HepG2 (cell line): ENCODE results near the gene KLC3. TPM values are rescaled to one million over a fixed set of nuclear protein-coding genes. Genes with fewer than 3 reads are reported as not detected.

Experiments
- ATAC-seq: fragments of 200-7000 bp; cut with Tn5 transposase; 3 replicates; pipeline ENCODE4 v1.9.1; 2020; ENCODE audit warnings: mild to moderate bottlenecking, moderate library complexity
- BruUV-seq: library from RNA; stranded (reverse); fragments of 400-500 nt; replicated peaks from 2 replicates; lab custom pipeline; 2021; lab: Mats Ljungman, UMichigan
- CTCF ChIA-PET: fragments of 300-600 bp; formaldehyde crosslinking; extraction: SDS; loops from one replicate; lab custom pipeline; 2021; ENCODE audit warnings: low total read pairs, inconsistent platforms, low intra/inter-chr PET ratio; lab: Yijun Ruan, JAX
- POLR2A ChIA-PET: fragments of 350-600 bp; sonication (Branson Sonifier 250); formaldehyde crosslinking; loops from one replicate; lab custom pipeline; 2020; ENCODE audit warnings: antibody characterized with exemption, inconsistent platforms; lab: Yijun Ruan, JAX
- DNase-seq: peaks from one replicate; pipeline ENCODE4 v3.0.0-alpha.2; 2015; ENCODE audit warnings: low spot score
- FAIRE-seq: peaks from 3 replicates; lab custom pipeline; 2011; peaks lifted over from hg19 to GRCh38; lab: Jason Lieb, UNC
- H2AFZ ChIP-seq: one replicate; pipeline ENCODE4 v1.6.1; 2011; ENCODE audit warnings: low read length, inconsistent platforms
- H3K27ac ChIP-seq: fragments of 300-600 bp; 3 replicates; pipeline ENCODE4 v1.8.0; 2011; ENCODE audit warnings: mixed run types, mild to moderate bottlenecking, mixed read lengths, low read length, inconsistent platforms; ENCODE audit not compliant: insufficient read depth; ENCODE audit errors: extremely low read length
- H3K27me3 ChIP-seq, 2 experiments: fragments of 200-600 bp in 1 of 2; 2 replicates in 1 of 2; 3 replicates in 1 of 2; pipeline versions ENCODE4 v1.6.0 to v1.8.0; 2011; ENCODE audit warnings: low read length in 2 of 2, mild to moderate bottlenecking in 2 of 2, moderate library complexity in 2 of 2, inconsistent platforms in 1 of 2; ENCODE audit not compliant: insufficient read depth in 2 of 2, control insufficient read depth in 1 of 2
- H3K36me3 ChIP-seq, 2 experiments: fragments of 200-600 bp in 1 of 2; replicated peaks in 1 of 2; 2 replicates in 1 of 2; 3 replicates in 1 of 2; pipeline versions ENCODE4 v1.5.1 to v1.8.0; 2011; ENCODE audit warnings: low read length in 2 of 2, inconsistent platforms in 1 of 2; ENCODE audit not compliant: insufficient read depth in 2 of 2, control insufficient read depth in 1 of 2
- H3K4me1 ChIP-seq: 2 replicates; pipeline ENCODE4 v1.5.1; 2012; ENCODE audit warnings: low read length, inconsistent platforms; ENCODE audit not compliant: insufficient read depth
- H3K4me2 ChIP-seq: 2 replicates; pipeline ENCODE4 v1.6.0; 2011; ENCODE audit warnings: low read depth, low read length, inconsistent platforms
- H3K4me3 ChIP-seq, 3 experiments: fragments of 200-600 bp in 1 of 3; sonication (generic), shearing (Covaris generic) in 1 of 3; replicated peaks in 1 of 3; 2 replicates each; pipeline ENCODE4 v1.5.1; 2011 to 2016; ENCODE audit warnings: low read length in 3 of 3, inconsistent platforms in 2 of 3, low read depth in 2 of 3, mild to moderate bottlenecking in 2 of 3, control low read depth in 1 of 3, mixed read lengths in 1 of 3; ENCODE audit not compliant: insufficient read depth in 1 of 3
- H3K79me2 ChIP-seq: one replicate; pipeline ENCODE4 v1.6.1; 2011; ENCODE audit warnings: low read length, inconsistent platforms; ENCODE audit not compliant: insufficient read depth
- H3K9ac ChIP-seq: 2 replicates; pipeline ENCODE4 v1.6.0; 2011; ENCODE audit warnings: mild to moderate bottlenecking, low read depth, low read length, inconsistent platforms; ENCODE audit not compliant: insufficient read depth
- H3K9me3 ChIP-seq: 2 replicates; pipeline ENCODE4 v1.5.1; 2012; ENCODE audit warnings: mild to moderate bottlenecking, low read length
- H4K20me1 ChIP-seq: 2 replicates; pipeline ENCODE4 v1.6.0; 2011; ENCODE audit warnings: inconsistent platforms, mild to moderate bottlenecking, low read length, moderate library complexity; ENCODE audit not compliant: insufficient read depth
- CHD4 ChIP-seq: fragments of 200-600 bp; sonication (generic); IDR thresholded peaks from 2 replicates; pipeline ENCODE4 v1.7.0; 2017; ENCODE audit warnings: mild to moderate bottlenecking, low read length, borderline replicate concordance
- EHMT2 ChIP-seq: fragments of 200-600 bp; sonication (generic); IDR thresholded peaks from 2 replicates; pipeline ENCODE4 v1.7.0; 2017; ENCODE audit warnings: antibody characterized with exemption, low read depth, low read length, borderline replicate concordance
- ELF3 ChIP-seq: IDR thresholded peaks from 2 replicates; pipeline ENCODE4 v1.6.1; 2016; ENCODE audit warnings: missing genetic modification reagents, missing compliant biosample characterization
- MAFF ChIP-seq: IDR thresholded peaks from 2 replicates; pipeline ENCODE4 v1.6.1; 2011; ENCODE audit warnings: low read depth, low read length, improper control_type of control experiment
- MAFK ChIP-seq, 2 experiments: IDR thresholded peaks in 1 of 2; conservative IDR thresholded peaks in 1 of 2; 2 replicates each; pipeline ENCODE4 v1.6.1; 2011; ENCODE audit warnings: improper control_type of control experiment in 2 of 2, low read length in 2 of 2
- MYNN ChIP-seq: sonication (generic); formaldehyde crosslinking; IDR thresholded peaks from 2 replicates; pipeline ENCODE4 v1.4.0; 2020; ENCODE audit warnings: mild to moderate bottlenecking, low read depth, missing genetic modification reagents
- POLR2AphosphoS2 ChIP-seq: IDR thresholded peaks from 2 replicates; pipeline ENCODE4 v1.6.1; 2011; ENCODE audit warnings: low read depth, low read length, improper control_type of control experiment
- PPARG ChIP-seq: conservative IDR thresholded peaks from 2 replicates; pipeline ENCODE4 v1.6.1; 2016; ENCODE audit warnings: missing biosample characterization, missing genetic modification reagents
- RAD21 ChIP-seq: fragments of 450-650 bp; formaldehyde crosslinking; IDR thresholded peaks from 2 replicates; pipeline ENCODE4 v1.5.0; 2020; ENCODE audit warnings: mild to moderate bottlenecking
- RERE ChIP-seq: IDR thresholded peaks from 2 replicates; pipeline ENCODE4 v1.6.1; 2016; ENCODE audit warnings: low read depth, missing genetic modification reagents, missing compliant biosample characterization
- RFX1 ChIP-seq: fragments of 450-650 bp; IDR thresholded peaks from 2 replicates; pipeline ENCODE4 v1.6.1; 2017
- SRSF9 ChIP-seq: fragments of 200-400 bp; formaldehyde crosslinking; IDR thresholded peaks from 2 replicates; pipeline ENCODE4 v1.6.1; 2018; ENCODE audit warnings: borderline replicate concordance, mild to moderate bottlenecking, low read depth, low read length; ENCODE audit not compliant: insufficient read depth, poor library complexity, severe bottlenecking
- TBP ChIP-seq: sonication (generic); formaldehyde crosslinking; IDR thresholded peaks from 2 replicates; pipeline ENCODE4 v1.5.0; 2020; ENCODE audit warnings: missing genetic modification reagents
- TCF7 ChIP-seq: sonication (generic); IDR thresholded peaks from 2 replicates; pipeline ENCODE4 v1.6.1; 2016; ENCODE audit warnings: antibody characterized with exemption, low read depth
- THAP7 ChIP-seq: sonication (generic); formaldehyde crosslinking; IDR thresholded peaks from 2 replicates; pipeline ENCODE4 v1.8.1; 2023; ENCODE audit warnings: mild to moderate bottlenecking, missing genetic modification reagents
- ZEB1 ChIP-seq: IDR thresholded peaks from 2 replicates; pipeline ENCODE4 v1.6.1; 2012; ENCODE audit warnings: mild to moderate bottlenecking, low read depth, inconsistent platforms; ENCODE audit not compliant: insufficient replicate concordance
- ZMYM3 ChIP-seq: sonication (generic); formaldehyde crosslinking; IDR thresholded peaks from 2 replicates; pipeline ENCODE4 v1.5.1; 2020; ENCODE audit warnings: mild to moderate bottlenecking, missing genetic modification reagents
- ZNF234 ChIP-seq: sonication (generic); formaldehyde crosslinking; conservative IDR thresholded peaks from 2 replicates; pipeline ENCODE4 v1.5.1; 2020; ENCODE audit warnings: mild to moderate bottlenecking, missing genetic modification reagents
- ZNF253 ChIP-seq: sonication (generic); formaldehyde crosslinking; IDR thresholded peaks from 2 replicates; pipeline ENCODE4 v1.8.0; 2022; ENCODE audit warnings: mild to moderate bottlenecking, missing genetic modification reagents, borderline replicate concordance
- ZNF629 ChIP-seq: sonication (generic); formaldehyde crosslinking; conservative IDR thresholded peaks from 2 replicates; pipeline ENCODE4 v1.5.0; 2020; ENCODE audit warnings: missing genetic modification reagents
- ZSCAN25 ChIP-seq: sonication (generic); formaldehyde crosslinking; IDR thresholded peaks from 2 replicates; pipeline ENCODE4 v1.8.0; 2022; ENCODE audit warnings: mild to moderate bottlenecking, missing genetic modification reagents
- WGBS: methylation state at CpG from one replicate; pipeline ENCODE4 v1.1.6; 2017; ENCODE audit warnings: low lambda C conversion rate; 5-methylcytosine and 5-hydroxymethylcytosine counted together
- in situ Hi-C: cut with HindIII; loops from 2 replicates; pipeline ENCODE4 v1.10.0; 2017; ENCODE audit warnings: low pct_unique_long_range_greater_than_20kb; ENCODE audit not compliant: extremely low pct_ligation_motif_present
- intact Hi-C: fragments of 100-400 bp; cut with micrococcal nuclease; formaldehyde crosslinking; loops from one replicate; pipeline ENCODE4 v1.10.0; 2022; ENCODE audit not compliant: unreplicated experiment
- polyA plus RNA-seq, 8 experiments: library from polyadenylated mRNA; depleted of rRNA in 3 of 8; stranded (reverse) in 7 of 8; unstranded in 1 of 8; fragments of >200 nt; fragmentation: Illumina TruSeq in 4 of 8; extraction: Trizol in 4 of 8; gene quantifications; 2 replicates each; pipeline versions ENCODE4 v1.2.1 to v1.2.3, GENCODE V29; 2011 to 2016; ENCODE audit warnings: low read depth in 4 of 8, missing spikeins in 1 of 8, mixed read lengths in 1 of 8; ENCODE audit not compliant: insufficient read depth in 1 of 8
- total RNA-seq, 5 experiments: library from RNA; depleted of rRNA; stranded (reverse); fragments of >200 nt; fragmentation: Illumina TruSeq; extraction: Trizol; gene quantifications; 2 replicates each; pipeline ENCODE4 v1.2.3, GENCODE V29; 2016; ENCODE audit warnings: low read depth in 1 of 5

KLC3 gene
- total and polyA plus RNA-seq, 2 of the 13 experiments (the other 11 are each of a cell fraction or from before 2014, with no cell fraction given), result 0.13 TPM; not detected in 1

GRCh38 chr19:45356760-45357444 lies 16.4 kb downstream of the KLC3 start:
- TF ChIP-seq RFX1 (peak; percentile 33; the same call in 1 of the 2 replicates), THAP7 (CRISPR knock-in tag) (no peak), POLR2AphosphoS2 (no peak), ZEB1 (no peak), ZNF629 (peak; percentile 92), ZMYM3 (CRISPR knock-in tag) (peak; percentile 43; the same call in 1 of the 2 replicates), ZSCAN25 (no peak), TCF7 (no peak), CHD4 (peak; percentile 73; the same call in 1 of the 2 replicates), MAFK (conservative IDR thresholded peaks at IDR 0.05 in 1 of 2, IDR thresholded peaks at IDR 0.05 in 1 of 2; ENCODE audit: low read length in 2 of 2) (peak; percentile 61 to 79), SRSF9 (no peak), PPARG (CRISPR knock-in tag) (no peak), EHMT2 (no peak), TBP (CRISPR knock-in tag) (no peak), ELF3 (CRISPR knock-in tag) (no peak), MAFF (peak; percentile 54), MYNN (CRISPR knock-in tag) (no peak), RAD21 (no peak), ZNF234 (CRISPR knock-in tag) (no peak), RERE (CRISPR knock-in tag) (no peak), ZNF253 (CRISPR knock-in tag) (no peak)
- no peaks in the 10 kb centered on the region for H3K9me3 ChIP-seq

More at GRCh38 chr19:45356760-45357444, 16.4 kb downstream of the KLC3 start:
- no peak for DNase-seq
- Histone ChIP-seq H3K4me3 (no peak overlapping the region), H3K79me2 (no peaks in the 10 kb centered on the region), H4K20me1 (0 out of 2 replicates have a peak, but pooled peaks cover 3% of the 10 kb centered on the region), H3K4me2 (no peak overlapping the region), H3K27me3 (no peaks in the 10 kb centered on the region), H2AFZ (no peak overlapping the region), H3K9ac (no peak overlapping the region), H3K27ac (no peak overlapping the region), H3K36me3 (peaks cover 27 to 73% of the 10 kb centered on the region in 2 experiments), H3K4me1 (no peaks in the 10 kb centered on the region)
- no peak for ATAC-seq
- no peak for FAIRE-seq
- ChIA-PET CTCF (no interaction called here), POLR2A (no interaction called here)
- BruUV-seq, result no TSS peak
- intact Hi-C loops (no loop called here), in situ Hi-C loops (no loop called here)
- 96% methylated on average over 19 of the region's 20 CpGs for WGBS
